ES-I3 (cell line): Measurements from ENCODE around the gene RPS6KA2.
"Not testable (repeated sequence)": the region's sequence is repeated elsewhere in the genome, so short reads cannot be mapped to it uniquely, and the experiment has no call there.

ENCODE experiments used
- H3K36me3 ChIP-seq: 2 replicates; pipeline ENCODE4 v1.6.1; 2013; ENCODE audit warnings: mild to moderate bottlenecking, low read length, control low read depth, moderate library complexity; ENCODE audit not compliant: insufficient read depth
- H3K4me1 ChIP-seq: 2 replicates; pipeline ENCODE4 v1.6.1; 2013; ENCODE audit warnings: mild to moderate bottlenecking, control low read depth, low read length; ENCODE audit not compliant: insufficient read depth
- H3K9ac ChIP-seq: 2 replicates; pipeline ENCODE4 v1.6.1; 2013; ENCODE audit warnings: low read depth, mild to moderate bottlenecking, low read length, moderate library complexity
- H3K9me3 ChIP-seq: 2 replicates; pipeline ENCODE4 v1.6.1; 2013; ENCODE audit warnings: mild to moderate bottlenecking, low read length, moderate library complexity; ENCODE audit not compliant: control insufficient read depth, insufficient read depth

Gene RPS6KA2

DNA sequence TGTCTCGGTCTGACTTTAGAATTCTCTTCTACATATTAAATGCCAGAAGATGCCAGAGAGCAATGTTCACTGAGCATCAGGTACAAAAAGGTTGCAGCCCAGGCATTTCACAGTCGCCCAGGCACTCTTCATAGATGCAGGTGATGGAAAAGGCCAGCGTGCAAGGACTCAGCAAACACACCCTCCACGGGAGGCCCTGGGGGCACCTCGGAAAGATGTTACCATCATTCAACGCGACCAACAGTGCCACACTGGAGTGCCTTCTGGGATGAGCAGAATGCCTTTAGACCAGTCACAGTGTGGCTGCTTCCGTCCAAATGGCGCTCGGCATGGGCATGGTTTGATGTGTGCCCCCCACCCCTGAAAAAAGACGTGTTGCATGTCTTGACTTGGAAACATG is 36.0 kb downstream of the RPS6KA2 start:
- Histone ChIP-seq H3K9ac (no peak overlapping the region), H3K4me1 (peaks cover 10% of the 10 kb centered on the region), H3K9me3 (no peaks in the 10 kb centered on the region), H3K36me3 (no peaks in the 10 kb centered on the region)

DNA sequence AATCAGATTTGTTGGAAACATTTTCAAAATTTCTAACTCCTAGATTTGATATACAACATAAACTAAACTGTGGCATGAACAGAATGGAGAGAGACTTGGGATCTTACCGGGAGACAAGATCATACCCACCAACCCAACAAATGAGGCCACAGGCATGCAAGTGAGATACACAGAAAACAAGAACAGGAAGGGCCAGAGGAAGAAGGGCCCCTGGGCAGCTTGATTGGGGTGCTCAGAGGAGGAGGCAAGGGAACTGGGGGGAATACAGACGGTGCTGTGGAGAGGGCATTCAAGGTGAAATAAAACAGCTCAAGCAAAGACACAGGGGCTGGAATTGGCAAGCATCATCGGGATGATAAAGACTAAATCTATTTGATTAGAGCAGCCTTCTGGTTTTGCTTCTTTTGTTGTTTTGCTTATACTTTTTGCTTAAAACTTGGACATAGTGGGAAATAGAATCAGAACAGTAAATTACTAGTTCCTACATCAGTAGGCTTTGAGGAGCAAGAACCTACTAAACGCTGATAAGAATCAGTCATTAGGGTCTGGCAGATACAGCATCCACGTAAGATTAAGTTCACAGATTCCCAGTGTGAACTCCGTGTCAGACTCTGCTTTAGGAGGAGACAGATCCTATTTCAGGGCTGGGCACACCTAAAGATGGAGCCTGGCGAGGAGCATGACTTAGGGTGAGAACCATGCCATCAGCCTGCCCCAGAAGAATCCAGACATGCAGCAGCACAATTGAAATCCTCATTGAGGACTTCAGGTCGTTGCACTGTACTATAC is 37.1 kb downstream of the RPS6KA2 start:
- Histone ChIP-seq H3K36me3 (no peaks in the 10 kb centered on the region), H3K4me1 (peaks cover 10% of the 10 kb centered on the region), H3K9ac (no peak overlapping the region)

DNA sequence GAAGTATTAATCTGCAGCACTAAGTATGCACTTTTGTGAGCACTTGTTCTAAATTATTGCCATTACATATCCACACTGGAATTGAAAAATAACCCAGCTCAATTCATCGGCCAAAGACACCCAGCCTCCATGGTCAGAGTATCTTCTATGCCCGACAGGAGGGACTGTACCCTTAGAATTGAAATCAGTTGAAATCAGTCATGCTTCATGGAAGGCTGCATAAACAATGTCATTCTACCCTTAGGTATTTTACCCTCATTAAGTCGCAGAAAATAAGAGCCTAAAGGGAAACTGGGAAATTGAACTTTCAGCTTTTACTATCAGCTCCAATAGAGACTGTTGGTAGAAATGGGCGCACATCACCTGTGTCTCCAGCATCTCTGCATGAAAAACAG is 37.7 kb downstream of the RPS6KA2 start:
- no peaks in the 10 kb centered on the region for H3K36me3 ChIP-seq
- H3K9ac ChIP-seq = no peak overlapping the region
- no peaks in the 10 kb centered on the region for H3K9me3 ChIP-seq
- H3K4me1 ChIP-seq = peaks cover 10% of the 10 kb centered on the region

More for the DNA sequence above, 37.1 kb downstream of the RPS6KA2 start:
- no peaks in the 10 kb centered on the region for H3K9me3 ChIP-seq

DNA sequence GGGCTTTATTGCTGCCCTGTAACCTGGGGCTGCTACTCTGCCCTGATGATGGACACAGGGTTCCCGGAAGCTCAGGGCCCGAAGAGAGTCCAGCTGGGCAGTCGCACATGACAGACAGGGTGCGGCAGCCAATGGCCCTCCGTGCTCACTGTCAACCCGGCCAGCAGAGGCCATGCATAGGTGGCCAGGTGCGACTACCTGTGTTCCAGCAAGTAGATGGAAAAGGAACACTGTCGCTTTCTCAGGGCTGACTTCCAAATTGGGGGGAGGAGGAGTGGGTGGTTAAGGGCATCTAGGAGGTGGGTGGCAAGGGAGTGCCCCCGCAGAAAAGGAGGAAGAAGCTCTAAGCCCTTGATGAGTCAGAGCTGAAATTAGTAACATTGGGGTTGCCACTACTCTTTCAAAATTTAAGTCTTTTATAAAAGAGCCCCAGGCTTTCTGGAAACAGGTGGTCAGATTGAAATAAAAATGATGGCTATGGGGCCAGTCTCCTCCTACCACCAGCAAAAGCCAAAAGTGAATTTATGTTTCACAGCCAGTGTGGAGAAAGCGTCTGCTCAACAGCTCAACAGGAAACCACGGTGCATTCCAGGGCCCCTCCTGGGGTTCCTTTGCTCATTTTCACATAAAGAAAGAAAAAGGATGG is 38.2 kb downstream of the RPS6KA2 start:
- Histone ChIP-seq H3K36me3 (no peaks in the 10 kb centered on the region), H3K9ac (no peak overlapping the region), H3K4me1 (peaks cover 10% of the 10 kb centered on the region), H3K9me3 (no peaks in the 10 kb centered on the region)

DNA sequence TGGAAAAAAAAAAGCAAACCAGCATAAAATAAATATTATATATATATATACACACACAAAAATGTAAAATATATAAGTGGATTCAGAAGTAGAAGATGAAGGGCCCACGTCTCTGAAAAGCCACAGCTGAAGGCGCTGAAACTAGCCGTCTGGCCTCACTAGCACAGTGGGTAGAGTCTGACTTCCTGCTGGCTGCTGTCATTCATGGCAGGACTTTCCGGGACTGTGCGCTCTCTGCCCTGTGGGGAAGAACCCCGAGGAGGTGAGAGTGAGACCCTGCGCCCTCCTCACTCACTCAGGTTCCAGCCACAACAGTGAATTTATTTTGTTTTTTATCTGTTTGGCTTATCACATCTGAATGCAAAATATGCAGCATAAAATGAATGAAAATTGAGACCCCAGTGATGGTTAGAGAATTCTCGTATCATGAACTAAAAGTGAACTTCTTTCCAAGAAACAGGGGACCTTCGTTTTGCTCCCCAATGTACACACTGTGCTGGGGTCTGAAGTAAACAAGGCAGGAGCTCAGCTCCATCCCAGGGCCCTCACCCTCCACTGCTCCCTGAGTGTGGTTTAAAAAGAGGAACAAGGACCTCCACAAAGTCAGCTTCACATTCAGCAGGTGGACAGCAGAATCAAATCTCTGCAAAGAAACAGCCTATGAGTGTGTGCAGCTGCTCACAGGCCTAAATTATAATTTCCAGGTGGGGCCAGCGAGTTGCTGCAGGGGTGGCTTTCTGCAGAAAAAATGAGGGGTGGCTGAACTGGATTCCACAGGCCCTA is 39.2 kb downstream of the RPS6KA2 start:
- Histone ChIP-seq H3K9ac (no peak overlapping the region), H3K4me1 (peaks cover 10% of the 10 kb centered on the region), H3K9me3 (no peaks in the 10 kb centered on the region)

DNA sequence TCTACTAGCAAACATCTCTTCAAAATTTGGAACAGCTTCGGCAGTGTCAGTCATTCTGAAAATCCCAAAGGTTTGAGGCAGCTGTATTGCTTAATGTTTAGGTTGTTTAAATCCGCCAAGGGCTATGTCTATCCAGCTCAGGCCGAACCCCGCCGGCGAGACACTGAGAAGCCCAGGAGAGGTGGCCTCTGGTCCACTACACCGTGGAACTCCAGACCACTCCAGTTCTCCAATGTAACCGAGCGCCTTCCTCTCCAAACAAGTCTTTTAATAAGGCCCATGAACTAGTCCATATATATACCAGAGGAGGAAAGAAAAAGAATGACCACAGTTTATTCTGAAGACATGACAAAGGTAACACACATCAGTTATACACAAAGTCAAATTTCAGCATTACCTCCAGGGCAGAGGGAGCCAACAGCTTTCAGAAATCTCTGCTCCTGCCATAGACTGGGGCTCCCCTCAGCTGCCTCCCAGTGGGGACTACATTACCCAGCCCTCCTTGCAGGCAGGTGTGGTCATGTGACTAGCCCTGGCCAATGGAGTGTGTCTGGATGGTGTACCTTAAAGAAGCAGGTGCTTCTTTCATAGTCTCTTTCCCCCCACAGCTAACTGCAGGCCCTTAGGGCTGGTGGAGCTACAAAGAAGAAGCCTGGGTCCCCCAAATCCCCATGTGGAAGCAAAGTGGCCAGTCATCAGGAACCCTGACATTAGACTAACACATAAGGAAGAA is 40.5 kb downstream of the RPS6KA2 start, which contains the start of gene RAMACL:
RAMACL (minus strand) TSS at position 255 of the 733 bp plus-strand sequence; CDS start at position 54, 201 bp downstream.
- peaks cover 10% of the 10 kb centered on the region for H3K4me1 ChIP-seq
- H3K36me3 ChIP-seq = no peaks in the 10 kb centered on the region
- no peaks in the 10 kb centered on the region for H3K9me3 ChIP-seq
- no peak within 1 kb of the TSS for H3K9ac ChIP-seq

More for the DNA sequence above, 39.2 kb downstream of the RPS6KA2 start:
- no peaks in the 10 kb centered on the region for H3K36me3 ChIP-seq

DNA sequence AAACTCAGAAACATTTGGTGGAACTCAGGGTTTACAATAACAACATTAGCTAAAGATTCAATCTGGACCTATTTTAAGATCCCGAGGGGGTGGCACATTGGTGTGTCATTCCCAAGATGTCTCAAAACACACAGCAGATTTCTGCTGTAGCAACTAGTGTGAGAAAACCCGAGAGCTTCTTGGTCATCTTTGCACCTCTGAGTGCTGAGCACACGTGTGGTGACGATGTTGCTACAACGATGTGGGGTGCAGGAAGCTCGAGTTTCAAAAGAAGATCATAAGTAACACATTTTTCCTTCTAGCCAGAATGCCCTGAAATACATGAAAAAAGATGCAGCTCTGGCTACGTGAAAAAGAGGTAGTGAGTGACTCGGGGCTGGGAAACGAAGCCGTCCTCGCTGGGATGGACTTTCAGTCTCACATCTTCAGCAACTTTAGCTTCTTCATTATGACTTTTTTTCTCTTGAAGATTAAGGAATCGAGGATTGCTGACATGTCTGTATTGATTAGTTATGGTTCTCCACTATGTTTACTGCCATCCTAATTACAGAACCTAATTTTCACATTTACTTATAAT is 42.1 kb downstream of the RPS6KA2 start:
- Histone ChIP-seq H3K9me3 (no peaks in the 10 kb centered on the region), H3K4me1 (peaks cover 10% of the 10 kb centered on the region), H3K36me3 (no peaks in the 10 kb centered on the region), H3K9ac (no peak overlapping the region)

DNA sequence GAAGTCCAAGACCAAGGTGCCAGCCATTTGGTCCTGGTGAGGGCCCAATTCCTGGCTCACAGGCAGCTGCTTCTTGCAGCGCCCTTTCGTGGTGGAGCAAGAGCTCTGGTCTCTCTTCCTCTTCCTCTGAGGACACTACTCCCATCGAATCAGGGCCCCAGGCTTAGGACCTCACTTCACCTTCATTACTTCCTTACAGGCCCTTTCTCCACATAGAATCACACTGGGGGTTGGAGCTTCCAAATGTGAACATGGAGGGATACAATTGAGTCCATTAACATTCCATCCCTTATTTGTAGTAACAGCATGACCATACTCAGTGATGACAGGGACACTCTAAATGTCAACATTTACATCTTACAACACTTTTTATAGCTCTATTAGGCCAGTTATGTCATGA is 42.9 kb downstream of the RPS6KA2 start:
- Histone ChIP-seq H3K4me1 (peaks cover 5% of the 10 kb centered on the region), H3K36me3 (no peaks in the 10 kb centered on the region), H3K9me3 (no peaks in the 10 kb centered on the region), H3K9ac (no peak overlapping the region)

DNA sequence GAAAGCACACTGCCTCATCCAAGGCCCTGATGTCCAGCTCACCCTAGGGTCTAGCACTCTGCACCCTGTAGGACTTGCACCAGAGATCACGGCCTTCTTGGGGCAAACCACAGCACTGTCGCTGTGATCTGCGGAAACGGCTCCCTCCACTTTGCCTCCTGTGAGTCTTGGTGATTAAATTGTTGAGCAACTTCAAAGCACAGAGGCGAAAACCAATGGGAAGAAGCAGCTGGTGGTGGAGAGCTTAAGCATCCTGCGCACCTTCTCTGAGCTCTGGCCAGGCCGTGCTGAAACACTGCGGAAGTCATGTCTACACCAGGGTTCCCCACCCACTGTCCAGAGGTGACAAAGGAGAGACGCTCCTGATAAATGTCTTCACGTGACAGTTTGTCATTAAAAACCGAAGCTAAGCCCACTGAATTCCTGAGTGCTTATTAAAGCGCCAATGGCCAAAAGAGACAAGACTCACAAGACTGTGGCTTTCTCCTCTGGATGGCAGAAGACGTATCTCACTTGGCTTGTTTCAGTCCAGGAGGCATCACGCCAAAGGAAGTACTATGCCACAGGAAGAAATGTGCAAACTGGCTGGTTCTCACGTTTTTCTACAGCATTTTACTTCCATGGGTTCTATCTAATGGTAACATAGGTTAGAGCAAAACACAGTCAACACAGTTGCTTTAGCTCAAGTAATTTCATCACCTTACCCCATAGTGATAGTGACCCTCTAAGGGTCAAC is 43.7 kb downstream of the RPS6KA2 start:
- Histone ChIP-seq H3K9ac (no peak overlapping the region), H3K36me3 (no peaks in the 10 kb centered on the region), H3K9me3 (no peaks in the 10 kb centered on the region), H3K4me1 (no peaks in the 10 kb centered on the region; the same call in 1 of the 2 replicates)

DNA sequence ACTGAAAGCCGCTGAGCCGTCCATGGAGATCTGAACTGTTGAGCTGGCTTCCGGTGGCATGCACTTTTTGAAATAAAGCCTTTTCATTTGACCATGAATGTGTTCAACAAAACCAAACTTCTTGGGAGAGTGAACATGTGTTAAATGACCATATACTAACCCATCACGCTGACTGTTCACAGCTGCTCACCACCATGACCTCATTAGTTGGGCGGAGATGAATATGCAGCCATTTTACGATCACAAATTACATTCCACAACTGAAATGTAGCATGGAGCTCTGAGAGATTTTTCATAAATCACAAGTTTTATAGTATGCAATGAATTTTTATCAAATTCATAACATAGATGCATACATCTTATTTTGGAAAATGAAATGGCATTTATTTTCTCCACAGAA is 44.8 kb downstream of the RPS6KA2 start:
- no peaks in the 10 kb centered on the region for H3K4me1 ChIP-seq
- no peak overlapping the region for H3K9ac ChIP-seq
- no peaks in the 10 kb centered on the region for H3K9me3 ChIP-seq
- H3K36me3 ChIP-seq = no peaks in the 10 kb centered on the region

DNA sequence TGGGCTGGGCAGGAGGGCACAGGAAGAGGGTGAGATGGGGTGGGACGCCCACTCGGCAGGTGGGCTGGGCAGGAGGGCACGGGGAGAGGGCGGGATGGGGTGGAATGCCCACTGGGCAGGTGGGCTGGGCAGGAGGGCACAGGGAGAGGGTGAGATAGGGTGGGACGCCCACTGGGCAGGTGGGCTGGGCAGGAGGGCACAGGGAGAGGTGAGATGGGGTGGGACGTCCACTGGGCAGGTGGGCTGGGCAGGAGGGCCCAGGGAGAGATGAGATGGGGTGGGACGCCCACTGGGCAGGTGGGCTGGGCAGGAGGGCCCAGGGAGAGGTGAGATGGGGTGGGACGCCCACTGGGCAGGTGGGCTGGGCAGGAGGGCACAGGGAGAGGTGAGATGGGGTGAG is 45.2 kb downstream of the RPS6KA2 start:
- not testable (repeated sequence) for H3K9me3 ChIP-seq, H3K36me3 ChIP-seq, H3K4me1 ChIP-seq, H3K9ac ChIP-seq

DNA sequence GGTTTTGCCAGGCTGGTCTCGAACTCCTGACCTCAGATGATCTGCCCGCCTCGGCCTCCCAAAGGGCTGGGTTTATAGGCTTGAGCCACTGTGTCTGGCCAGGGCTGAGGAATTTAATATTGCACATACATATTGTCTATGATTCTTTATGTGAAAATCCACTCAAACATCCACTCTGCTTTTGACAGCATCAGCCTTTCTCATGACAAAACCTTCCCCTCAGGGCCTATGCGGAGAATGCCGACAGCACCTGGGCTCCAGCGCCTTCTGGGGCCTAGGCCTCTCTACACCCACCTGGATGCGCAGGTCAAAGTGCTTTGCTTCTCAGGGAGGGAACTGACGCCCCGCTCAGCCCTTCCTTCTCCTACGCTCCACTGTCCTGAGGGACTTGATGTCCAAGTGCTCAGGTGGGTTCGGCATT is 46.0 kb downstream of the RPS6KA2 start:
- Histone ChIP-seq H3K9me3 (no peaks in the 10 kb centered on the region), H3K4me1 (no peaks in the 10 kb centered on the region), H3K9ac (no peak overlapping the region), H3K36me3 (no peaks in the 10 kb centered on the region)
